Heart left ventricle (tissue), 13 donors: ENCODE results near the gene NSMF.

Experiments
- POLR2A ChIP-seq, 2 donors: fragments of 450-650 bp; IDR thresholded peaks; one replicate each; pipeline ENCODE4 v1.6.1; 2017; ENCODE audit warnings: antibody characterized with exemption in 2 of 2, mild to moderate bottlenecking in 2 of 2, moderate library complexity in 2 of 2
- TF ChIP-seq, protein P1 (sequence below), 12 donors: fragments of 200-600 bp; sonication (generic) in 4 of 12; IDR thresholded peaks; one replicate each; pipeline versions ENCODE4 v1.5.0 to v1.8.0; 2018 to 2022; ENCODE audit warnings: antibody characterized with exemption in 12 of 12, mild to moderate bottlenecking in 5 of 12
- donor health status: ischemic (EF 13 %, LVEDD 7.1; RV severe dilation, severe dysfunction).
- donor health status: DM: no; HTN: yes; CAD: no.
- donor health status: DM: no; HTN: no; CAD: no.
- donor health status: ischemic (EF 25% LVEDD 6.9; RV normal size, moderate dysfunction).
- donor health status: ischemic (EF 25% LVEDD 5.7; RV mildly dilated, moderate dysfunction).
- donor health status: ischemic (EF 35%, LVEDD 5.7; RV mildly dilated, moderate dysfunction).
- donor health status: nonischemic (EF 11% LVEDD 7.7; RV severe dilation, severe dysfunction).
- donor health status: DM: yes; HTN: yes; CAD: no.
- donor health status: PGD.
- donor health status: ischemic (EF 29% LVEDD 5.4; RV normal size, mild dysfunction).
- donor health status: nonischemic (EF 23%, LVEDD 6.1; RV moderate dilation, normal function).

DNA sequence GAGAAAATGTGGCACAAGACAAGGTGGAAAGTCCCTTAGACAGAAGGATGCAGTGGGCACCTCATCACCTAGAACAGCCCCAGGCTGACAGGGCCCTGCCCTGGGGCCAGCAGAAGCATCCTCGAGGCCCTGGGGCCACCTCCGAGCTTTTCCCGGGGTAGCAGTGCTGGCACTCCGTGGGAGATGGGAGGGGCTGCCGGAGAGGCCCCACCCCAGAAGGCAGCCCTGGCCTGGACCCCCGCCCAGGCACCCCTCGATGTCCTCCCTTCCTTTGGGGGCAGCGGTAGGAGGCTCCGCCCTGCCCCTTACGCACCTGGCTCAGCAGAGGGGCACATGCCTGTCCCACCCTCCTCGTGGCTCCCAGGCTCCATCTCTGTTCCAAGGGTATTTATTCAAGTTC is 17.7 kb upstream of the NSMF start:
- no peak for TF ChIP-seq POLR2A (IDR thresholded peaks at IDR 0.05)
- TF ChIP-seq, protein P1, sequence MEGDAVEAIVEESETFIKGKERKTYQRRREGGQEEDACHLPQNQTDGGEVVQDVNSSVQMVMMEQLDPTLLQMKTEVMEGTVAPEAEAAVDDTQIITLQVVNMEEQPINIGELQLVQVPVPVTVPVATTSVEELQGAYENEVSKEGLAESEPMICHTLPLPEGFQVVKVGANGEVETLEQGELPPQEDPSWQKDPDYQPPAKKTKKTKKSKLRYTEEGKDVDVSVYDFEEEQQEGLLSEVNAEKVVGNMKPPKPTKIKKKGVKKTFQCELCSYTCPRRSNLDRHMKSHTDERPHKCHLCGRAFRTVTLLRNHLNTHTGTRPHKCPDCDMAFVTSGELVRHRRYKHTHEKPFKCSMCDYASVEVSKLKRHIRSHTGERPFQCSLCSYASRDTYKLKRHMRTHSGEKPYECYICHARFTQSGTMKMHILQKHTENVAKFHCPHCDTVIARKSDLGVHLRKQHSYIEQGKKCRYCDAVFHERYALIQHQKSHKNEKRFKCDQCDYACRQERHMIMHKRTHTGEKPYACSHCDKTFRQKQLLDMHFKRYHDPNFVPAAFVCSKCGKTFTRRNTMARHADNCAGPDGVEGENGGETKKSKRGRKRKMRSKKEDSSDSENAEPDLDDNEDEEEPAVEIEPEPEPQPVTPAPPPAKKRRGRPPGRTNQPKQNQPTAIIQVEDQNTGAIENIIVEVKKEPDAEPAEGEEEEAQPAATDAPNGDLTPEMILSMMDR (IDR thresholded peaks at IDR 0.05) = no peak
